Ectodermal cell (in vitro differentiated cells): ENCODE data around the gene SPATC1L.
"Not testable (repeated sequence)": the region's sequence is repeated elsewhere in the genome, so short reads cannot be mapped to it uniquely, and the experiment has no call there.

ENCODE experiments used
- H3K27ac ChIP-seq: 2 replicates; pipeline ENCODE4 v1.7.0; 2013; ENCODE audit warnings: mild to moderate bottlenecking, low read depth, low read length; ENCODE audit not compliant: insufficient read depth, poor library complexity, severe bottlenecking
- H3K27me3 ChIP-seq: 2 replicates; pipeline ENCODE4 v1.7.0; 2013; ENCODE audit warnings: mild to moderate bottlenecking, low read length; ENCODE audit not compliant: insufficient read depth, control insufficient read depth, poor library complexity, severe bottlenecking
- H3K36me3 ChIP-seq: one replicate; pipeline ENCODE4 v1.7.0; 2013; ENCODE audit warnings: low read length; ENCODE audit not compliant: control insufficient read depth, insufficient read depth
- H3K4me1 ChIP-seq: one replicate; pipeline ENCODE4 v1.7.0; 2013; ENCODE audit warnings: low read length; ENCODE audit not compliant: control insufficient read depth, insufficient read depth
- H3K4me3 ChIP-seq: 2 replicates; pipeline ENCODE4 v1.7.0; 2013; ENCODE audit warnings: low read depth, low read length, control low read depth; ENCODE audit not compliant: insufficient read depth
- H3K9me3 ChIP-seq: 2 replicates; pipeline ENCODE4 v1.7.0; 2013; ENCODE audit warnings: mild to moderate bottlenecking, low read length, moderate library complexity; ENCODE audit not compliant: control insufficient read depth
- WGBS, 2 experiments: methylation state at CpG; one replicate each; pipeline ENCODE4 v1.1.7; 2013; ENCODE audit warnings: missing lambda C conversion rate in 2 of 2; 5-methylcytosine and 5-hydroxymethylcytosine counted together

The SPATC1L gene

DNA sequence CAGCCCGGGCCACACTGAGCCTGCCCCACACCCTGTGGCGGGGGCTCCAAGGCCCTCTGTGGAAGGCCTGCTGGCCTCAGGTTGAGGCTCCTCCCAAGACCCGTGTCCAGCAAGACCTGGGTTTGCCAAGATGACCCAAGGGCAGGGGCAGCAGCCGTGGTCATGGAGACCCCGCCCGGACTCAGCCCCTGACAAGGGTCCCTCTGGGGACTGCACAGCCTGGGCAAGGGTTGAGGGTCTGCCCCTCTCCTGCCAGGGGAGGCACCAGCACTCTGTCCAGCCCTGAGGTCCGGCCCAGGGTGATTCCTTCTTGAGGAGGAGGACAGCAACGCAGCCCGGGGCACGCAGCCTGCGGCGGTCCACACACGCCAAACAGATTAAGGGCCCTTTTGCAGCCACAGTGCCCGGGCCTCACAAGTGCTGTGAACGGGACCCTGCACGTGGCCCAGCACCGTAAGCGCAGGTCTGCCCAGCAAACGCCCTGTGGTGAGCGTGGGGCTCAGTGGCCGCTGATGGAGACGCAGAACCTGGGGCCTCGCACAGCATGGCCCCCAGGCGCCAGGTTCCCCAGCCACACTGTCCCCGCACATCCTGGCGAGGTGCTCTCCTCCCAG is 3.4 kb downstream of the SPATC1L start:
- Histone ChIP-seq H3K4me3 (no peak overlapping the region), H3K27me3 (no peaks in the 10 kb centered on the region), H3K27ac (no peak overlapping the region), H3K4me1 (no peaks in the 10 kb centered on the region), H3K36me3 (no peaks in the 10 kb centered on the region), H3K9me3 (no peaks in the 10 kb centered on the region)
- WGBS, 2 experiments, result 92 to 94% methylated on average over 26 of the region's 26 CpGs

- H3K27ac ChIP-seq, result no peak overlapping the region
- no peaks in the 10 kb centered on the region for H3K4me1 ChIP-seq
- H3K27me3 ChIP-seq, result no peaks in the 10 kb centered on the region
- no peak overlapping the region for H3K4me3 ChIP-seq
- no peaks in the 10 kb centered on the region for H3K9me3 ChIP-seq
- WGBS, 2 experiments, result 84 to 85% methylated on average over 24 of the region's 24 CpGs
- H3K36me3 ChIP-seq, result no peaks in the 10 kb centered on the region
Observed at GRCh38 chr21:46180079-46180722, 4.1 kb downstream of the SPATC1L start.

GRCh38 chr21:46179708-46180078 is 4.6 kb downstream of the SPATC1L start:
- H3K4me1 ChIP-seq, result no peaks in the 10 kb centered on the region
- H3K9me3 ChIP-seq, result no peaks in the 10 kb centered on the region
- H3K27ac ChIP-seq, result no peak overlapping the region
- no peak overlapping the region for H3K4me3 ChIP-seq
- no peaks in the 10 kb centered on the region for H3K27me3 ChIP-seq
- 91 to 95% methylated on average over 17 of the region's 17 CpGs for WGBS, 2 experiments
- no peaks in the 10 kb centered on the region for H3K36me3 ChIP-seq

DNA sequence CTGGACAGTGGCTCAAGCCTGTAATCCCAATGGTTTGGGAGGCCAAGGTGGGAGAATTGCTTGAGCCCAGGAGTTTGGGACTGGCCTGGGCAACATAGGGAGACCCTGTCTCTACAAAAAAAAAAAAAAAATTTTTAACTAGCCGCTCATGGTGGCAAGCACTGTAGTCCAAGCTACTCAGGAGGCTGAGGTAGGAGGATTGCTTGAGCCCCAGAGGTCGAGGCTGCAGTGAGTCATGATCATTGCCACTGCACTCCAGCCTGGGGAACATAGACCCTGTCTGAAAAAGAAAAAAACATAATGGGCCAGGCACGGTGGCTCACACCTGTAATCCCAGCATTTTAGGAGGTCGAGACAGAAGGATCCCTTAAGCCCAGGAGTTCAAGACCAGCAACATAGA is 5.3 kb downstream of the SPATC1L start:
- 88 to 92% methylated on average over 4 of the region's 4 CpGs for WGBS, 2 experiments
- no peak overlapping the region for H3K27ac ChIP-seq
- H3K36me3 ChIP-seq, result no peaks in the 10 kb centered on the region
- no peaks in the 10 kb centered on the region for H3K9me3 ChIP-seq
- H3K4me1 ChIP-seq, result no peaks in the 10 kb centered on the region
- no peak overlapping the region for H3K4me3 ChIP-seq
- H3K27me3 ChIP-seq, result no peaks in the 10 kb centered on the region

DNA sequence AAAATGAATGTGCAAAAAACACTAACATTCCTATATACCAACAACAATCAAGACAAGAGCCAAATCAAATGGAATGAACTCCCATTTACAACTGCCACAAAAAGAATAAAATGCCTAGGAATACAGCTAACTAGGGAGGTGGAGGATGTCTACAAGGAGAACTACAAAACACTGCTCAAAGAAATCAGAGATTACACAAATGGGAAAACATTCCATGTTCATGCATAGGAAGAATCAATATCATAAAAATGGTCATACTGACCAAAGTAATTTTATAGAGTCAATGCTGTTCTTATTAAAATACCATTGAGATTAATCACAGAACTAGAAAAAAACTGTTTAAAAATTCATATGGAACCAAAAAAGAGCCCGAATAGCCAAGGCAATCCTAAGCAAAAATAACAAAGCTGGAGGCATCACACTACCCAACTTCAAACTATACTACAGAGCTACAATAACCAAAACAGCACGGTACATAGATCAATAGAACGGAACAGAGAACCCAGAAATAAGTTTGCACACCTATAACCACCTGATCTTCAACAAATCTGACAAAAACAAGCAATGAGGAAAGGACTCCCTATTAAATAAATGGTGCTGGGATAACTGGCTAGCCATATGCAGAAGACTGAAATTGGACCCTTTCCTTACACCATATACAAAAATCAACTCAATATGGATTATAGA is 7.7 kb downstream of the SPATC1L start:
- 87 to 90% methylated on average over 3 of the region's 3 CpGs for WGBS, 2 experiments
- not testable (repeated sequence) for H3K4me1 ChIP-seq

GRCh38 chr21:46173573-46173972 is 10.7 kb downstream of the SPATC1L start:
- H3K36me3 ChIP-seq, result no peaks in the 10 kb centered on the region
- no peaks in the 10 kb centered on the region for H3K4me1 ChIP-seq
- no peak overlapping the region for H3K27ac ChIP-seq
- 93 to 94% methylated on average over 1 of the region's 1 CpG for WGBS, 2 experiments
- H3K9me3 ChIP-seq, result no peaks in the 10 kb centered on the region
- no peaks in the 10 kb centered on the region for H3K27me3 ChIP-seq
- no peak overlapping the region for H3K4me3 ChIP-seq

More for the DNA sequence above, 7.7 kb downstream of the SPATC1L start:
- H3K27me3 ChIP-seq, H3K9me3 ChIP-seq, H3K36me3 ChIP-seq, H3K27ac ChIP-seq, H3K4me3 ChIP-seq: not testable (repeated sequence)

GRCh38 chr21:46172863-46173528 is 11.3 kb downstream of the SPATC1L start:
- 91 to 92% methylated on average over 6 of the region's 6 CpGs for WGBS, 2 experiments
- no peak overlapping the region for H3K27ac ChIP-seq

GRCh38 chr21:46171996-46172862 is 12.0 kb downstream of the SPATC1L start:
- Histone ChIP-seq H3K4me3 (no peak overlapping the region), H3K4me1 (no peaks in the 10 kb centered on the region), H3K36me3 (no peaks in the 10 kb centered on the region), H3K27ac (no peak overlapping the region), H3K27me3 (no peaks in the 10 kb centered on the region), H3K9me3 (no peaks in the 10 kb centered on the region)
- WGBS, 2 experiments, result 96% methylated on average over 21 of the region's 21 CpGs

More at GRCh38 chr21:46172863-46173528, 11.3 kb downstream of the SPATC1L start:
- H3K27me3 ChIP-seq, result no peaks in the 10 kb centered on the region
- H3K4me1 ChIP-seq, result no peaks in the 10 kb centered on the region
- H3K9me3 ChIP-seq, result no peaks in the 10 kb centered on the region
- no peak overlapping the region for H3K4me3 ChIP-seq
- H3K36me3 ChIP-seq, result no peaks in the 10 kb centered on the region

DNA sequence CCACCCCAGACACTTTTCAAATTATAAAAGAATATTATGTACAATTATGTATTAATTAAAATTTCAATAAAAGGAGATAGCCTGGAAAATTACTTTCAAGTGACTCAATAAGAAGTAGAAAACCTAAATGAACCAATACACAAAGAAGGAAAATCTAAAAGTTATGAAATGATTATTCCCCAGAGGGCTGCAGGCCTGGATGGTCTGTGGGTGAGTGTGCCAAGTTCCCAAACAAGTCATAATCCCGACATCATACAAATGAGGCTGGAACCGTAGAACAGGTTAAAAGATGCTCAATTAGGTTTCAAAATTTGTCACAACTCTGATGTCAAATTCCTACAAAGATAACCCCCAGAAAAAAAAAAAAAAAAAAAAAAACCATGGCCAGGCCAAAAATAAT is 12.7 kb downstream of the SPATC1L start:
- H3K27ac ChIP-seq, result no peak overlapping the region
- 69 to 88% methylated on average over 2 of the region's 2 CpGs for WGBS, 2 experiments
- no peaks in the 10 kb centered on the region for H3K36me3 ChIP-seq
- no peak overlapping the region for H3K4me3 ChIP-seq
- H3K9me3 ChIP-seq, result no peaks in the 10 kb centered on the region
- no peaks in the 10 kb centered on the region for H3K27me3 ChIP-seq
- no peaks in the 10 kb centered on the region for H3K4me1 ChIP-seq
